Mesothelial cell of epicardium (in vitro differentiated cells): ENCODE measurements around the gene CEP44. TPM values are rescaled to one million over a fixed set of nuclear protein-coding genes. Genes with fewer than 3 reads are reported as not detected.
A peak's percentile ranks its signal among the peaks of the same experiment; 100 is the strongest.
"Not testable (repeated sequence)": the region's sequence is repeated elsewhere in the genome, so short reads cannot be mapped to it uniquely, and the experiment has no call there.

Source experiments
- DNase-seq, 2 experiments: peaks; one replicate each; pipeline ENCODE4 v3.0.0; 2021; ENCODE audit warnings: low spot score in 2 of 2; ENCODE audit not compliant: unreplicated experiment in 2 of 2
- H3K27ac Mint-ChIP-seq: 2 replicates; pipeline ENCODE4 v1.8.0; 2021; ENCODE audit warnings: mixed read lengths
- H3K27me3 Mint-ChIP-seq: 2 replicates; pipeline ENCODE4 v1.8.0; 2021; ENCODE audit warnings: low read depth, mixed read lengths
- H3K36me3 Mint-ChIP-seq: 2 replicates; pipeline ENCODE4 v1.8.0; 2021; ENCODE audit warnings: mixed read lengths
- H3K4me1 Mint-ChIP-seq: 2 replicates; pipeline ENCODE4 v1.8.0; 2021; ENCODE audit warnings: mixed read lengths
- H3K4me3 Mint-ChIP-seq: 2 replicates; pipeline ENCODE4 v1.8.0; 2021; ENCODE audit warnings: mild to moderate bottlenecking, moderate library complexity, mixed read lengths
- H3K9me3 Mint-ChIP-seq: 2 replicates; pipeline ENCODE4 v1.8.0; 2021; ENCODE audit warnings: mixed read lengths
- CTCF ChIP-seq: fragments of 200-600 bp; sonication (generic); IDR thresholded peaks from one replicate; pipeline ENCODE4 v1.5.0; 2021; ENCODE audit warnings: antibody characterized with exemption; ENCODE audit not compliant: unreplicated experiment
- total RNA-seq: library from RNA; stranded (reverse); gene quantifications from 3 replicates; pipeline ENCODE4 v1.2.1, GENCODE V29; 2021

Gene CEP44
- total RNA-seq, 1 donor from 2014 or later = 24.1 TPM

- no peak overlapping the region for H3K27ac Mint-ChIP-seq
- no peaks in the 10 kb centered on the region for H3K27me3 Mint-ChIP-seq
- no peak for DNase-seq
- no peak overlapping the region for H3K4me3 Mint-ChIP-seq
- peaks cover 8% of the 10 kb centered on the region for H3K4me1 Mint-ChIP-seq
- H3K36me3 Mint-ChIP-seq = peaks cover 7% of the 10 kb centered on the region
- no peaks in the 10 kb centered on the region for H3K9me3 Mint-ChIP-seq
- TF ChIP-seq CTCF = no peak
Observed at GRCh38 chr4:174259580-174259979, 24.1 kb upstream of the CEP44 start.

GRCh38 chr4:174260099-174260498 lies 23.6 kb upstream of the CEP44 start:
- Mint-ChIP-seq H3K36me3 (peaks cover 4% of the 10 kb centered on the region), H3K27ac (no peak overlapping the region), H3K27me3 (no peaks in the 10 kb centered on the region), H3K4me1 (peaks cover 8% of the 10 kb centered on the region), H3K9me3 (no peaks in the 10 kb centered on the region), H3K4me3 (no peak overlapping the region)
- no peak for TF ChIP-seq CTCF
- DNase-seq = no peak

GRCh38 chr4:174261432-174261831 lies 22.3 kb upstream of the CEP44 start:
- H3K27me3 Mint-ChIP-seq, H3K9me3 Mint-ChIP-seq, H3K4me1 Mint-ChIP-seq, DNase-seq, H3K4me3 Mint-ChIP-seq, H3K27ac Mint-ChIP-seq, H3K36me3 Mint-ChIP-seq: not testable (repeated sequence)

- Mint-ChIP-seq H3K4me3 (no peak overlapping the region), H3K4me1 (peaks cover 5% of the 10 kb centered on the region), H3K9me3 (no peaks in the 10 kb centered on the region), H3K36me3 (peaks cover 2% of the 10 kb centered on the region), H3K27me3 (no peaks in the 10 kb centered on the region), H3K27ac (peak overlapping the region; percentile 7)
- no peak for DNase-seq
- no peak for TF ChIP-seq CTCF
Observed at GRCh38 chr4:174262624-174263444, 20.9 kb upstream of the CEP44 start.

- H3K27ac Mint-ChIP-seq = peak overlapping the region; percentile 7
- peaks cover 2% of the 10 kb centered on the region for H3K36me3 Mint-ChIP-seq
- H3K9me3 Mint-ChIP-seq = no peaks in the 10 kb centered on the region
- H3K4me3 Mint-ChIP-seq = no peak overlapping the region
- no peak for TF ChIP-seq CTCF
- H3K4me1 Mint-ChIP-seq = peaks cover 5% of the 10 kb centered on the region
- DNase-seq = no peak
- no peaks in the 10 kb centered on the region for H3K27me3 Mint-ChIP-seq
Observed at GRCh38 chr4:174263445-174263736, 20.3 kb upstream of the CEP44 start.

GRCh38 chr4:174265916-174266315 lies 17.8 kb upstream of the CEP44 start:
- H3K27me3 Mint-ChIP-seq = no peaks in the 10 kb centered on the region
- H3K27ac Mint-ChIP-seq = no peak overlapping the region
- peaks cover 2% of the 10 kb centered on the region for H3K36me3 Mint-ChIP-seq
- no peaks in the 10 kb centered on the region for H3K9me3 Mint-ChIP-seq
- no peak for DNase-seq
- peaks cover 5% of the 10 kb centered on the region for H3K4me1 Mint-ChIP-seq
- no peak overlapping the region for H3K4me3 Mint-ChIP-seq
- TF ChIP-seq CTCF = no peak
